Kidney (tissue), 22 donors: ENCODE measurements around the gene LMF2. TPM values are rescaled to one million over a fixed set of nuclear protein-coding genes. Genes with fewer than 3 reads are reported as not detected.
A peak's percentile ranks its signal among the peaks of the same experiment; 100 is the strongest.

Source experiments
- DNase-seq, 5 donors: peaks; one replicate each; pipeline ENCODE4 v3.0.0-alpha.2; 2013 to 2020
- FAIRE-seq: peaks from 2 replicates; lab custom pipeline; 2012; peaks lifted over from hg19 to GRCh38; lab: Jason Lieb, UNC
- H3K27ac ChIP-seq, 2 donors: one replicate each; pipeline ENCODE4 v1.7.0; 2013; ENCODE audit warnings: low read depth in 2 of 2, low read length in 2 of 2, inconsistent platforms in 1 of 2
- H3K27me3 ChIP-seq: one replicate; pipeline ENCODE4 v1.7.1; 2013; ENCODE audit warnings: low read length, inconsistent platforms; ENCODE audit not compliant: control insufficient read depth, insufficient read depth
- H3K36me3 ChIP-seq, 3 donors: one replicate each; pipeline versions ENCODE4 v1.7.0 to v1.7.1; 2013; ENCODE audit warnings: low read length in 3 of 3, control low read depth in 1 of 3, inconsistent platforms in 1 of 3; ENCODE audit not compliant: insufficient read depth in 3 of 3, control insufficient read depth in 2 of 3
- H3K4me1 ChIP-seq, 3 donors: one replicate each; pipeline versions ENCODE4 v1.7.0 to v1.7.1; 2013; ENCODE audit warnings: low read length in 3 of 3, inconsistent platforms in 1 of 3, low read depth in 1 of 3; ENCODE audit not compliant: control insufficient read depth in 2 of 3, insufficient read depth in 2 of 3
- H3K4me3 ChIP-seq, 3 donors: one replicate each; pipeline versions ENCODE4 v1.7.0 to v1.8.1; 2013; ENCODE audit warnings: low read length in 3 of 3, control low read depth in 1 of 3, inconsistent platforms in 1 of 3
- H3K9ac ChIP-seq, 3 donors: one replicate each; pipeline versions ENCODE4 v1.7.0 to v1.7.1; 2013; ENCODE audit warnings: low read length in 3 of 3, control low read depth in 1 of 3, inconsistent platforms in 1 of 3
- H3K9me3 ChIP-seq, 3 donors: one replicate each; pipeline versions ENCODE4 v1.7.0 to v1.7.1; 2013; ENCODE audit warnings: low read length in 3 of 3, control low read depth in 1 of 3, inconsistent platforms in 1 of 3; ENCODE audit not compliant: control insufficient read depth in 2 of 3, insufficient read depth in 1 of 3
- CTCF ChIP-seq: IDR thresholded peaks from 3 replicates; pipeline ENCODE4 v1.5.1; 2012; ENCODE audit warnings: mild to moderate bottlenecking, moderate library complexity, borderline replicate concordance; ENCODE audit not compliant: insufficient read depth; ENCODE audit errors: extremely low read depth
- intact Hi-C: fragments of 100-400 bp; cut with DNase I; formaldehyde crosslinking; loops from one replicate; pipeline ENCODE4 v1.11.1; 2022
- long read RNA-seq, 10 donors: library from polyadenylated mRNA in 1 of 10; unstranded in 1 of 10; transcript quantifications; one replicate each; pipeline ENCODE4 v2.0.0 and lab custom pipeline, GENCODE V29; 2021 to 2026
- polyA plus RNA-seq: library from polyadenylated mRNA; stranded (reverse); fragments of 350-450 nt; fragmentation: Illumina TruSeq; extraction: RNeasy Lipid Tissue Mini Kit (QIAGEN cat#74804); gene quantifications from one replicate; pipeline ENCODE4 v1.2.3, GENCODE V29; 2014; ENCODE audit warnings: low read depth, low replicate concordance; ENCODE audit not compliant: insufficient read depth
- total RNA-seq: library from RNA; stranded (reverse); fragmentation: NEBNext Ultra II Directional; extraction: Animal tissue kit (Norgen Biotek cat#: 25700); gene quantifications from one replicate; pipeline ENCODE4 v1.2.1, GENCODE V29; 2021
- donor health status: control.
- donor health status: control.
- donor health status: control.
- donor health status: control.
- donor health status: control.
- donor health status: DM: yes; HTN: yes; CAD: no.
- donor health status: Normal renal cell carcinoma (clear cell type).

LMF2 gene
- total RNA-seq (77.9 TPM), polyA plus RNA-seq (41.7 TPM)
- long read RNA-seq, donor 1, transcript LMF2-202 (14 exons, 2,582 nt), result major isoform, 6 of 16 reads
- long read RNA-seq, donor 1, partial matches to known transcripts, result 10 of 16 reads
- long read RNA-seq, donor 1, other reads (novel, unspliced or antisense), result 0 of 16 reads
- long read RNA-seq, donor 2, transcript LMF2-202 (14 exons, 2,582 nt), result major isoform, 5 of 5 reads
- long read RNA-seq, donor 2, partial matches to known transcripts, result 0 of 5 reads
- long read RNA-seq, donor 2, other reads (novel, unspliced or antisense), result 0 of 5 reads
- long read RNA-seq, donor 3, transcript LMF2-202 (14 exons, 2,582 nt), result major isoform, 11 of 12 reads
- long read RNA-seq, donor 3, partial matches to known transcripts, result 0 of 12 reads
- long read RNA-seq, donor 3, other reads (novel, unspliced or antisense), result 0 of 12 reads
- long read RNA-seq, donor 4, transcript LMF2-202 (14 exons, 2,582 nt), result major isoform, 9 of 10 reads
- long read RNA-seq, donor 4, partial matches to known transcripts, result 0 of 10 reads
- long read RNA-seq, donor 4, other reads (novel, unspliced or antisense), result 0 of 10 reads
- long read RNA-seq, donor 5, result 0 reads
- long read RNA-seq, donor 6, transcript LMF2-202 (14 exons, 2,582 nt), result major isoform, 9 of 26 reads
- long read RNA-seq, donor 6, partial matches to known transcripts, result 17 of 26 reads
- long read RNA-seq, donor 6, other reads (novel, unspliced or antisense), result 0 of 26 reads
- long read RNA-seq, donor 7, transcript LMF2-202 (14 exons, 2,582 nt), result major isoform, 41 of 146 reads
- long read RNA-seq, donor 7, partial matches to known transcripts, result 61 of 146 reads
- long read RNA-seq, donor 7, other reads (novel, unspliced or antisense), result 44 of 146 reads
- long read RNA-seq, donor 8, partial matches to known transcripts, result 0 of 4 reads
- long read RNA-seq, donor 8, other reads (novel, unspliced or antisense), result 0 of 4 reads
- long read RNA-seq, donor 9, transcript LMF2-202 (14 exons, 2,582 nt), result major isoform, 5 of 6 reads
- long read RNA-seq, donor 9, partial matches to known transcripts, result 0 of 6 reads
- long read RNA-seq, donor 9, other reads (novel, unspliced or antisense), result 0 of 6 reads
- long read RNA-seq, donor 10, transcript LMF2-202 (14 exons, 2,582 nt), result major isoform, 6 of 6 reads
- long read RNA-seq, donor 10, partial matches to known transcripts, result 0 of 6 reads
- long read RNA-seq, donor 10, other reads (novel, unspliced or antisense), result 0 of 6 reads

- Histone ChIP-seq H3K27ac (peak within 1 kb of the TSS; percentile 88 to 91), H3K27me3 (no peaks in the 10 kb centered on the region), H3K9me3 (no peaks in the 10 kb centered on the region), H3K36me3 (peaks cover 0 to 10% (median 0%) of the 10 kb centered on the region in 3 donors), H3K9ac (peak within 1 kb of the TSS; percentile 62 to 74 (median 66)), H3K4me3 (peak within 1 kb of the TSS; percentile 73 to 83 (median 78)), H3K4me1 (peaks cover 2 to 13% (median 13%) of the 10 kb centered on the region in 3 donors)
- intact Hi-C loops, result no loop called here
- peak in 1 of 5 donors; percentile 98 for DNase-seq
- FAIRE-seq, result no peak
- no peak for TF ChIP-seq CTCF
These were observed at the start of gene LMF2 for GRCh38 chr22:50507421-50507990. LMF2 (minus strand) TSS chr22:50507702; CDS start chr22:50507675, 27 bp downstream.

GRCh38 chr22:50556703-50557102 lies 49.2 kb upstream of the LMF2 start:
- no peaks in the 10 kb centered on the region for H3K27me3 ChIP-seq
- no peaks in the 10 kb centered on the region for H3K36me3 ChIP-seq
- H3K4me3 ChIP-seq, result no peak overlapping the region
- no peaks in the 10 kb centered on the region for H3K4me1 ChIP-seq
- no peak overlapping the region for H3K9ac ChIP-seq
- intact Hi-C loops, result no loop called here
- no peak for FAIRE-seq
- no peak overlapping the region for H3K27ac ChIP-seq
- H3K9me3 ChIP-seq, result no peaks in the 10 kb centered on the region
- no peak for TF ChIP-seq CTCF
- no peak for DNase-seq

- Histone ChIP-seq H3K9me3 (no peaks in the 10 kb centered on the region), H3K27ac (no peak overlapping the region), H3K9ac (no peak overlapping the region), H3K4me3 (no peak overlapping the region), H3K27me3 (peaks cover 4% of the 10 kb centered on the region), H3K4me1 (no peaks in the 10 kb centered on the region), H3K36me3 (no peaks in the 10 kb centered on the region)
- intact Hi-C loops, result no loop called here
- no peak for FAIRE-seq
- TF ChIP-seq CTCF, result no peak
- DNase-seq, result no peak
These were observed 45.8 kb upstream of the LMF2 start for GRCh38 chr22:50553310-50553709.
